ENCODE measurements around the gene CDK2AP2. TPM values are rescaled to one million over a fixed set of nuclear protein-coding genes. Genes with fewer than 3 reads are reported as not detected.
A peak's percentile ranks its signal among the peaks of the same experiment; 100 is the strongest.

CDK2AP2 gene
- total and polyA plus RNA-seq, 10 of the 15 experiments (the other 5 are each of a cell fraction or from before 2014, with no cell fraction given), result 8.0 to 177 (median 40.9) TPM

- TF ChIP-seq, protein P1, sequence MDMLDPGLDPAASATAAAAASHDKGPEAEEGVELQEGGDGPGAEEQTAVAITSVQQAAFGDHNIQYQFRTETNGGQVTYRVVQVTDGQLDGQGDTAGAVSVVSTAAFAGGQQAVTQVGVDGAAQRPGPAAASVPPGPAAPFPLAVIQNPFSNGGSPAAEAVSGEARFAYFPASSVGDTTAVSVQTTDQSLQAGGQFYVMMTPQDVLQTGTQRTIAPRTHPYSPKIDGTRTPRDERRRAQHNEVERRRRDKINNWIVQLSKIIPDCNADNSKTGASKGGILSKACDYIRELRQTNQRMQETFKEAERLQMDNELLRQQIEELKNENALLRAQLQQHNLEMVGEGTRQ (IDR thresholded peaks at IDR 0.05; ENCODE audit: borderline replicate concordance, low read depth, low read length), result no peak
- TF ChIP-seq ZBED1 (IDR thresholded peaks at IDR 0.05; ENCODE audit: borderline replicate concordance), result no peak
- no peak for TF ChIP-seq PML (IDR thresholded peaks at IDR 0.05; ENCODE audit: low read length)
- no peak for TF ChIP-seq NFYA (IDR thresholded peaks at IDR 0.05; ENCODE audit: borderline replicate concordance, low read depth, low read length)
- TF ChIP-seq CHD2 (IDR thresholded peaks at IDR 0.05; ENCODE audit: borderline replicate concordance, low read depth, low read length), result 0 out of 2 replicates have a peak, but pooled peaks have one; percentile 31
- TF ChIP-seq MTA2 (IDR thresholded peaks at IDR 0.05; ENCODE audit: low read depth), result no peak
- TF ChIP-seq, protein P2, sequence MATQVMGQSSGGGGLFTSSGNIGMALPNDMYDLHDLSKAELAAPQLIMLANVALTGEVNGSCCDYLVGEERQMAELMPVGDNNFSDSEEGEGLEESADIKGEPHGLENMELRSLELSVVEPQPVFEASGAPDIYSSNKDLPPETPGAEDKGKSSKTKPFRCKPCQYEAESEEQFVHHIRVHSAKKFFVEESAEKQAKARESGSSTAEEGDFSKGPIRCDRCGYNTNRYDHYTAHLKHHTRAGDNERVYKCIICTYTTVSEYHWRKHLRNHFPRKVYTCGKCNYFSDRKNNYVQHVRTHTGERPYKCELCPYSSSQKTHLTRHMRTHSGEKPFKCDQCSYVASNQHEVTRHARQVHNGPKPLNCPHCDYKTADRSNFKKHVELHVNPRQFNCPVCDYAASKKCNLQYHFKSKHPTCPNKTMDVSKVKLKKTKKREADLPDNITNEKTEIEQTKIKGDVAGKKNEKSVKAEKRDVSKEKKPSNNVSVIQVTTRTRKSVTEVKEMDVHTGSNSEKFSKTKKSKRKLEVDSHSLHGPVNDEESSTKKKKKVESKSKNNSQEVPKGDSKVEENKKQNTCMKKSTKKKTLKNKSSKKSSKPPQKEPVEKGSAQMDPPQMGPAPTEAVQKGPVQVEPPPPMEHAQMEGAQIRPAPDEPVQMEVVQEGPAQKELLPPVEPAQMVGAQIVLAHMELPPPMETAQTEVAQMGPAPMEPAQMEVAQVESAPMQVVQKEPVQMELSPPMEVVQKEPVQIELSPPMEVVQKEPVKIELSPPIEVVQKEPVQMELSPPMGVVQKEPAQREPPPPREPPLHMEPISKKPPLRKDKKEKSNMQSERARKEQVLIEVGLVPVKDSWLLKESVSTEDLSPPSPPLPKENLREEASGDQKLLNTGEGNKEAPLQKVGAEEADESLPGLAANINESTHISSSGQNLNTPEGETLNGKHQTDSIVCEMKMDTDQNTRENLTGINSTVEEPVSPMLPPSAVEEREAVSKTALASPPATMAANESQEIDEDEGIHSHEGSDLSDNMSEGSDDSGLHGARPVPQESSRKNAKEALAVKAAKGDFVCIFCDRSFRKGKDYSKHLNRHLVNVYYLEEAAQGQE (IDR thresholded peaks at IDR 0.05; ENCODE audit: low read depth, low read length), result no peak
- TF ChIP-seq YBX1 (IDR thresholded peaks at IDR 0.05), result no peak
- no peak for TF ChIP-seq ZNF207 (IDR thresholded peaks at IDR 0.05; ENCODE audit: borderline replicate concordance)
- TF ChIP-seq GATAD2B (conservative IDR thresholded peaks at IDR 0.05; ENCODE audit: low read depth), result peak; percentile 58; the same call in 1 of the 2 replicates
- peak; percentile 53 for TF ChIP-seq HDAC6 (IDR thresholded peaks at IDR 0.05; ENCODE audit: unreplicated experiment)
- TF ChIP-seq RFX5 (IDR thresholded peaks at IDR 0.05; ENCODE audit: low read depth, low read length), result no peak
- TF ChIP-seq CUX1 (IDR thresholded peaks at IDR 0.05; ENCODE audit: insufficient replicate concordance, low read depth, low read length), result no peak
- TF ChIP-seq POLR2A (IDR thresholded peaks at IDR 0.05; ENCODE audit: low read depth, low read length), result peak; percentile 68
- no peak for TF ChIP-seq CHD4 (IDR thresholded peaks at IDR 0.05)
- no peak for TF ChIP-seq ZZZ3 (IDR thresholded peaks at IDR 0.05; ENCODE audit: control insufficient read depth, insufficient read length, low read depth)
- no peak for TF ChIP-seq HSF1 (IDR thresholded peaks at IDR 0.05; ENCODE audit: low read depth, low read length)
Observed at GRCh38 chr11:67504950-67505581, 2.9 kb downstream of the CDK2AP2 start, which contains the start of gene PITPNM1 (continued).

Measured in GM12878 (cell line).